Measurements from ENCODE around the gene ADORA2B.

ADORA2B gene

GRCh38 chr17:15970500-15970899 is 25.6 kb downstream of the ADORA2B start:
- no peaks in the 10 kb centered on the region for H3K9me3 ChIP-seq (ENCODE audit: low read length)
- H3K79me2 ChIP-seq (ENCODE audit: insufficient read depth, low read length) = no peaks in the 10 kb centered on the region
- no peak overlapping the region for H3K4me2 ChIP-seq (ENCODE audit: low read length)
- H3F3A ChIP-seq (ENCODE audit: insufficient read depth, low read length) = no peaks in the 10 kb centered on the region
- H3K27ac ChIP-seq (ENCODE audit: low read depth, low read length, poor library complexity, severe bottlenecking) = no peak overlapping the region
- H3K36me3 ChIP-seq (ENCODE audit: insufficient read depth, low read length) = no peaks in the 10 kb centered on the region
- H2AFZ ChIP-seq (ENCODE audit: low read length) = no peak overlapping the region
- H3K4me3 ChIP-seq (ENCODE audit: low read depth, low read length, poor library complexity, severe bottlenecking) = no peak overlapping the region
- no peak overlapping the region for H3K9ac ChIP-seq (ENCODE audit: low read length)
- H3K4me1 ChIP-seq (ENCODE audit: insufficient read depth, low read length, severe bottlenecking) = no peaks in the 10 kb centered on the region
- no peaks in the 10 kb centered on the region for H4K20me1 ChIP-seq (ENCODE audit: insufficient read depth, low read length)
- TF ChIP-seq EZH2 (IDR thresholded peaks at IDR 0.05; ENCODE audit: borderline replicate concordance, low read length) (no peak), CTCF (IDR thresholded peaks at IDR 0.05; ENCODE audit: low read length) (no peak)
- H3K27me3 ChIP-seq (ENCODE audit: insufficient read depth, low read length) = no peaks in the 10 kb centered on the region
- no peaks in the 10 kb centered on the region for H3K9me2 ChIP-seq (ENCODE audit: low read depth, low read length)

- Histone ChIP-seq H3K4me3 (ENCODE audit: low read depth, low read length, poor library complexity, severe bottlenecking) (no peak overlapping the region), H3K4me1 (ENCODE audit: insufficient read depth, low read length, severe bottlenecking) (no peaks in the 10 kb centered on the region), H3K36me3 (ENCODE audit: insufficient read depth, low read length) (no peaks in the 10 kb centered on the region), H2AFZ (ENCODE audit: low read length) (no peak overlapping the region), H3K9ac (ENCODE audit: low read length) (no peak overlapping the region), H3K27me3 (ENCODE audit: insufficient read depth, low read length) (no peaks in the 10 kb centered on the region), H4K20me1 (ENCODE audit: insufficient read depth, low read length) (no peaks in the 10 kb centered on the region), H3F3A (ENCODE audit: insufficient read depth, low read length) (no peaks in the 10 kb centered on the region), H3K79me2 (ENCODE audit: insufficient read depth, low read length) (no peaks in the 10 kb centered on the region), H3K9me2 (ENCODE audit: low read depth, low read length) (no peaks in the 10 kb centered on the region), H3K27ac (ENCODE audit: low read depth, low read length, poor library complexity, severe bottlenecking) (no peak overlapping the region), H3K9me3 (ENCODE audit: low read length) (no peaks in the 10 kb centered on the region), H3K4me2 (ENCODE audit: low read length) (no peak overlapping the region)
- TF ChIP-seq CTCF (IDR thresholded peaks at IDR 0.05; ENCODE audit: low read length) (no peak), EZH2 (IDR thresholded peaks at IDR 0.05; ENCODE audit: borderline replicate concordance, low read length) (no peak)
Measured at GRCh38 chr17:15971098-15971678, 26.3 kb downstream of the ADORA2B start.

- no peaks in the 10 kb centered on the region for H3K36me3 ChIP-seq (ENCODE audit: insufficient read depth, low read length)
- no peak overlapping the region for H2AFZ ChIP-seq (ENCODE audit: low read length)
- H3K79me2 ChIP-seq (ENCODE audit: insufficient read depth, low read length) = no peaks in the 10 kb centered on the region
- no peaks in the 10 kb centered on the region for H3K9me2 ChIP-seq (ENCODE audit: low read depth, low read length)
- no peak overlapping the region for H3K4me2 ChIP-seq (ENCODE audit: low read length)
- no peaks in the 10 kb centered on the region for H3K4me1 ChIP-seq (ENCODE audit: insufficient read depth, low read length, severe bottlenecking)
- no peak overlapping the region for H3K9ac ChIP-seq (ENCODE audit: low read length)
- no peaks in the 10 kb centered on the region for H3K9me3 ChIP-seq (ENCODE audit: low read length)
- H3F3A ChIP-seq (ENCODE audit: insufficient read depth, low read length) = no peaks in the 10 kb centered on the region
- H3K27ac ChIP-seq (ENCODE audit: low read depth, low read length, poor library complexity, severe bottlenecking) = no peak overlapping the region
- H3K4me3 ChIP-seq (ENCODE audit: low read depth, low read length, poor library complexity, severe bottlenecking) = no peak overlapping the region
- H3K27me3 ChIP-seq (ENCODE audit: insufficient read depth, low read length) = no peaks in the 10 kb centered on the region
- TF ChIP-seq CTCF (IDR thresholded peaks at IDR 0.05; ENCODE audit: low read length) = no peak
- TF ChIP-seq EZH2 (IDR thresholded peaks at IDR 0.05; ENCODE audit: borderline replicate concordance, low read length) = no peak
- no peaks in the 10 kb centered on the region for H4K20me1 ChIP-seq (ENCODE audit: insufficient read depth, low read length)
Measured at GRCh38 chr17:15971882-15972281, 27.0 kb downstream of the ADORA2B start.

Measured in OCI-LY1 (cell line).